Measurements from ENCODE around the gene SSBP3.
A peak's percentile ranks its signal among the peaks of the same experiment; 100 is the strongest.

- peak in 1 of 2 donors; percentile 5 for TF ChIP-seq CTCF (IDR thresholded peaks at IDR 0.05)
- TF ChIP-seq POLR2A (IDR thresholded peaks at IDR 0.05) = no peak
- no peak for TF ChIP-seq EP300 (IDR thresholded peaks at IDR 0.05)
Measured at GRCh38 chr1:54407404-54408146, 1.4 kb upstream of the SSBP3 start.

All from suprapubic skin (tissue), 3 donors.